ENCODE results near the gene DRD5.
"Not testable (repeated sequence)": the region's sequence is repeated elsewhere in the genome, so short reads cannot be mapped to it uniquely, and the experiment has no call there.

GRCh38 chr4:9743789-9744188, 37.6 kb upstream of the DRD5 start:
- TF ChIP-seq EZH2 (IDR thresholded peaks at IDR 0.05; ENCODE audit: insufficient read depth, poor library complexity, severe bottlenecking); EZH2phosphoT487 (IDR thresholded peaks at IDR 0.05; ENCODE audit: insufficient read depth, low read depth): not testable (repeated sequence)

All from GM23248 (cell line).